Endothelial cell of umbilical vein (primary cell): Measurements from ENCODE around the gene MS4A1. TPM values are rescaled to one million over a fixed set of nuclear protein-coding genes. Genes with fewer than 3 reads are reported as not detected.
"Not testable (repeated sequence)": the region's sequence is repeated elsewhere in the genome, so short reads cannot be mapped to it uniquely, and the experiment has no call there.

Source experiments
- BruUV-seq: library from RNA; stranded (reverse); fragments of 400-500 nt; replicated peaks from 2 replicates; lab custom pipeline; 2021; lab: Mats Ljungman, UMichigan
- CTCF ChIA-PET: fragments of 300-600, 350-600 bp; sonication (Branson Sonifier 250); formaldehyde crosslinking; loops from one replicate; lab custom pipeline; 2021; ENCODE audit warnings: antibody characterized with exemption, inconsistent platforms; lab: Charles Lee
- POLR2A ChIA-PET: fragments of 300-600, 350-600 bp; sonication (Branson Sonifier 250); formaldehyde crosslinking; loops from one replicate; lab custom pipeline; 2021; ENCODE audit warnings: antibody characterized with exemption, inconsistent platforms; lab: Charles Lee
- DNase-seq: peaks from one replicate; pipeline ENCODE4 v3.0.0-alpha.2; 2011; ENCODE audit warnings: low read depth, low spot score
- FAIRE-seq: peaks from 2 replicates; lab custom pipeline; 2011; peaks lifted over from hg19 to GRCh38; lab: Jason Lieb, UNC
- H2AFZ ChIP-seq: 2 replicates; pipeline ENCODE4 v1.6.0; 2012; ENCODE audit warnings: low read depth, low read length, control low read depth, inconsistent platforms
- H3K27ac ChIP-seq: 2 replicates; pipeline ENCODE4 v1.5.1; 2011; ENCODE audit warnings: low read depth, mild to moderate bottlenecking, control low read depth, low read length, moderate library complexity; ENCODE audit not compliant: insufficient read depth
- H3K27me3 ChIP-seq, 2 experiments: 2 replicates each; pipeline versions ENCODE4 v1.6.0 to v1.6.1; 2011; ENCODE audit warnings: low read length in 2 of 2, mixed read lengths in 1 of 2; ENCODE audit not compliant: control insufficient read depth in 2 of 2, insufficient read depth in 2 of 2
- H3K36me3 ChIP-seq, 2 experiments: 2 replicates in 1 of 2; 3 replicates in 1 of 2; pipeline ENCODE4 v1.5.1; 2011; ENCODE audit warnings: low read length in 2 of 2, mild to moderate bottlenecking in 1 of 2, moderate library complexity in 1 of 2; ENCODE audit not compliant: control insufficient read depth in 2 of 2, insufficient read depth in 2 of 2; ENCODE audit errors: extremely low read depth in 1 of 2
- H3K4me1 ChIP-seq: 3 replicates; pipeline ENCODE4 v1.5.1; 2011; ENCODE audit warnings: mild to moderate bottlenecking, low read length; ENCODE audit not compliant: control insufficient read depth, insufficient read depth; ENCODE audit errors: extremely low read depth
- H3K4me2 ChIP-seq: 2 replicates; pipeline ENCODE4 v1.6.1; 2011; ENCODE audit warnings: low read length, control low read depth, mixed read lengths; ENCODE audit not compliant: insufficient read depth
- H3K4me3 ChIP-seq, 3 experiments: fragments of 200-600 bp in 1 of 3; sonication (generic), shearing (Covaris generic) in 1 of 3; replicated peaks in 1 of 3; 2 replicates each; pipeline ENCODE4 v1.5.1; 2011 to 2016; ENCODE audit warnings: control low read depth in 3 of 3, low read length in 3 of 3, mild to moderate bottlenecking in 2 of 3, inconsistent platforms in 1 of 3, low read depth in 1 of 3, moderate library complexity in 1 of 3; ENCODE audit not compliant: insufficient read depth in 1 of 3
- H3K79me2 ChIP-seq: 2 replicates; pipeline ENCODE4 v1.6.0; 2012; ENCODE audit warnings: low read length, inconsistent platforms; ENCODE audit not compliant: control insufficient read depth, insufficient read depth
- H3K9ac ChIP-seq: replicated peaks from 2 replicates; pipeline ENCODE3; 2011; ENCODE audit warnings: low read length, control low read depth; ENCODE audit not compliant: insufficient read depth; ENCODE audit errors: extremely low read depth
- H3K9me1 ChIP-seq: replicated peaks from 3 replicates; pipeline ENCODE4 v1.6.0; 2011; ENCODE audit warnings: mild to moderate bottlenecking, low read length; ENCODE audit not compliant: control insufficient read depth, insufficient read depth; ENCODE audit errors: extremely low read depth
- H3K9me3 ChIP-seq: replicated peaks from 2 replicates; pipeline ENCODE4 v1.5.1; 2012; ENCODE audit warnings: low read length, inconsistent platforms; ENCODE audit not compliant: control insufficient read depth, insufficient read depth
- H4K20me1 ChIP-seq: replicated peaks from 2 replicates; pipeline ENCODE3; 2011; ENCODE audit warnings: mild to moderate bottlenecking, low read length; ENCODE audit not compliant: control insufficient read depth, insufficient read depth; ENCODE audit errors: extremely low read depth
- CTCF ChIP-seq, 2 donors: IDR thresholded peaks; 1 replicate in 1 of 2; 2 replicates in 1 of 2; pipeline ENCODE4 v1.5.1; 2011; ENCODE audit warnings: low read length in 2 of 2, mild to moderate bottlenecking in 2 of 2, moderate library complexity in 2 of 2, control low read depth in 1 of 2, inconsistent platforms in 1 of 2, low read depth in 1 of 2; ENCODE audit not compliant: insufficient read depth in 1 of 2; ENCODE audit errors: extremely low read depth in 1 of 2
- EZH2 ChIP-seq: IDR thresholded peaks from 2 replicates; pipeline ENCODE4 v1.6.1; 2012; ENCODE audit warnings: borderline replicate concordance, low read depth, mild to moderate bottlenecking, moderate library complexity, low read length, inconsistent platforms; ENCODE audit not compliant: severe bottlenecking
- FOS ChIP-seq: IDR thresholded peaks from 2 replicates; pipeline ENCODE4 v1.6.1; 2011; ENCODE audit warnings: mild to moderate bottlenecking, low read length, moderate library complexity, borderline replicate concordance; ENCODE audit not compliant: insufficient read depth
- GATA2 ChIP-seq: IDR thresholded peaks from 2 replicates; pipeline ENCODE4 v1.7.0; 2011; ENCODE audit warnings: low read depth, mild to moderate bottlenecking, moderate library complexity, mixed read lengths, low read length; ENCODE audit not compliant: insufficient read length, insufficient read depth
- JUN ChIP-seq: IDR thresholded peaks from 2 replicates; pipeline ENCODE4 v1.6.1; 2011; ENCODE audit warnings: borderline replicate concordance, low read depth; ENCODE audit not compliant: insufficient read length, insufficient read depth
- MAX ChIP-seq: IDR thresholded peaks from 2 replicates; pipeline ENCODE4 v1.6.1; 2011; ENCODE audit not compliant: insufficient read depth, insufficient read length
- MYC ChIP-seq: IDR thresholded peaks from one replicate; pipeline ENCODE4 v1.6.1; 2011; ENCODE audit warnings: mild to moderate bottlenecking, low read depth, low read length
- POLR2A ChIP-seq: IDR thresholded peaks from 2 replicates; pipeline ENCODE4 v1.6.1; 2012; ENCODE audit warnings: low read depth, mild to moderate bottlenecking, control low read depth, low read length
- POLR2AphosphoS5 ChIP-seq: IDR thresholded peaks from 2 replicates; pipeline ENCODE4 v1.6.1; 2012; ENCODE audit warnings: low read depth, mild to moderate bottlenecking, control low read depth, low read length, moderate library complexity; ENCODE audit not compliant: insufficient read depth
- dilution Hi-C: fragments of 300-500 bp; cut with MboI; formaldehyde crosslinking; loops from one replicate; pipeline ENCODE4 v1.15.0; 2019; ENCODE audit warnings: low sequenced_read_pairs; ENCODE audit not compliant: extremely low pct_ligation_motif_present
- intact Hi-C: fragments of 100-400 bp; cut with micrococcal nuclease; formaldehyde crosslinking; loops from one replicate; pipeline ENCODE4 v1.10.0; 2022
- polyA plus RNA-seq, 4 experiments: library from polyadenylated mRNA; depleted of rRNA in 3 of 4; stranded (reverse) in 3 of 4; unstranded in 1 of 4; fragments of >200 nt; gene quantifications; 2 replicates each; pipeline versions ENCODE4 v1.2.1 to v1.2.3, GENCODE V29; 2011 to 2012; ENCODE audit warnings: missing spikeins in 1 of 4
- total RNA-seq: library from RNA; stranded (reverse); gene quantifications from 2 replicates; pipeline ENCODE4 v1.2.3, GENCODE V29; 2021

MS4A1 gene
- total and polyA plus RNA-seq, 2 donors (not counting 3 experiments of a cell fraction or from before 2014, with no cell fraction given): not detected

GRCh38 chr11:60447846-60448245, 7.8 kb upstream of the MS4A1 start:
- intact Hi-C loops: no loop called here
- Histone ChIP-seq H3K4me1 (no peaks in the 10 kb centered on the region), H3K9me1 (no peaks in the 10 kb centered on the region), H3K9ac (no peak overlapping the region), H3K4me2 (no peak overlapping the region), H3K27ac (no peak overlapping the region), H4K20me1 (no peaks in the 10 kb centered on the region), H3K9me3 (no peaks in the 10 kb centered on the region), H3K79me2 (no peaks in the 10 kb centered on the region), H3K4me3 (no peak overlapping the region), H2AFZ (no peak overlapping the region), H3K36me3 (no peaks in the 10 kb centered on the region), H3K27me3 (no peaks in the 10 kb centered on the region)
- BruUV-seq: no TSS peak
- DNase-seq: no peak
- no peak for TF ChIP-seq MYC
- no peak for TF ChIP-seq JUN
- no peak for TF ChIP-seq GATA2
- TF ChIP-seq CTCF (IDR thresholded peaks at IDR 0.05; ENCODE audit: extremely low read depth in 1 of 2, insufficient read depth in 1 of 2, low read depth in 1 of 2, low read length in 2 of 2): no peak
- TF ChIP-seq MAX: no peak
- TF ChIP-seq POLR2A: no peak
- TF ChIP-seq POLR2AphosphoS5: no peak
- TF ChIP-seq EZH2: no peak
- no peak for TF ChIP-seq FOS
- dilution Hi-C loops: no loop called here
- CTCF ChIA-PET: interaction anchor here (2.1 kb wide), 1 partner anchor 84 kb away, joined by 5 read pairs; no protein-coding TSS in a partner anchor
- POLR2A ChIA-PET: no interaction called here
- FAIRE-seq: no peak

GRCh38 chr11:60451185-60451584, 4.5 kb upstream of the MS4A1 start:
- H3K9me1 ChIP-seq, H4K20me1 ChIP-seq, H3K4me1 ChIP-seq, POLR2A ChIA-PET, FAIRE-seq, H3K9me3 ChIP-seq, H2AFZ ChIP-seq, H3K27me3 ChIP-seq, H3K36me3 ChIP-seq, CTCF ChIA-PET, H3K27ac ChIP-seq, intact Hi-C loops, BruUV-seq, dilution Hi-C loops, H3K4me2 ChIP-seq, H3K9ac ChIP-seq, DNase-seq, H3K79me2 ChIP-seq, H3K4me3 ChIP-seq: not testable (repeated sequence)
